Stimulated activated naive CD8-positive, alpha-beta T cell treated with anti-CD3 and anti-CD28 coated beads, Interleukin-15, Interleukin-2, amounts not matched to agents 100 ng/mL and 50 ng/mL, for 24 hours (primary cell): Measurements from ENCODE around the gene TRIM71.
"Not testable (repeated sequence)": the region's sequence is repeated elsewhere in the genome, so short reads cannot be mapped to it uniquely, and the experiment has no call there.

Experiments
- H3K27ac Mint-ChIP-seq: one replicate; pipeline ENCODE4 v1.8.0; 2021; ENCODE audit warnings: mild to moderate bottlenecking, mixed read lengths
- H3K27me3 Mint-ChIP-seq: one replicate; pipeline ENCODE4 v1.8.0; 2021; ENCODE audit warnings: mixed read lengths
- H3K36me3 Mint-ChIP-seq: one replicate; pipeline ENCODE4 v1.8.0; 2021; ENCODE audit warnings: low read depth, mixed read lengths
- H3K4me1 Mint-ChIP-seq: one replicate; pipeline ENCODE4 v1.8.0; 2021; ENCODE audit warnings: low read depth, mixed read lengths
- H3K4me3 Mint-ChIP-seq: one replicate; pipeline ENCODE4 v1.8.0; 2021; ENCODE audit warnings: mild to moderate bottlenecking, mixed read lengths
- H3K9me3 Mint-ChIP-seq: one replicate; pipeline ENCODE4 v1.8.0; 2021; ENCODE audit warnings: mixed read lengths

TRIM71 gene

DNA sequence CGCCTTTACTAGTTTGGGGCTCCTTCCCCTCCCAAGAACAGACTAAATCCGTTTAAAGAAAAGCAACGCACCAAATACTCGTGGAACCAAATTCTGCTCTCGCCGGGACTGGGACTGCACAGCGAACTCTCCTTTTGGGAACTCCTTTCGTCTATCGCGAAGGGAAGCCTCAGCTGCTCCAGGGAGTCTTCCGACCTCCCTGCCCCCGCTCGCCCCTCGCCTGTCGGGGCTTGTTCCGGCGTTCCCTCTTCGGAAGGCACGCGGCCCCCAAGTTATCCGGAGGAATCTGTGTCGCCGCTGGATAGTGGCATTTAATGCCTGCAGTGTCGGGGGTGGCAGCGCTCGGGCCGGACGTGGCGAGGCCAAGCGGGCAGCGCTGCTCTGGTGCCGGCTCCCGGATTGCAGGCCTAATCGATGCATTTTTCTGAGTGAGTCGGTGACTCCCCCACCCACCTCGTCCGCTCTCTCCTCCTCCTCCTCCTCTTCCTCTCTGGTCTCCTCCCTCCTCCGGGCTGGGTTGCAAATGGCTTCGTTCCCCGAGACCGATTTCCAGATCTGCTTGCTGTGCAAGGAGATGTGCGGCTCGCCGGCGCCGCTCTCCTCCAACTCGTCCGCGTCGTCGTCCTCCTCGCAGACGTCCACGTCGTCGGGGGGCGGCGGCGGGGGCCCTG, at the start of gene TRIM71:
Gene TRIM71, plus strand, starts transcription at position 440 of the 671 bp plus-strand sequence. Its CDS starts 84 bp downstream, at position 524.
- Mint-ChIP-seq H3K36me3 (no peaks in the 10 kb centered on the region), H3K27me3 (peaks cover 71% of the 10 kb centered on the region), H3K9me3 (no peaks in the 10 kb centered on the region), H3K4me3 (peak within 1 kb of the TSS; percentile 70), H3K4me1 (peaks cover 24% of the 10 kb centered on the region), H3K27ac (peak within 1 kb of the TSS; percentile 54)

DNA sequence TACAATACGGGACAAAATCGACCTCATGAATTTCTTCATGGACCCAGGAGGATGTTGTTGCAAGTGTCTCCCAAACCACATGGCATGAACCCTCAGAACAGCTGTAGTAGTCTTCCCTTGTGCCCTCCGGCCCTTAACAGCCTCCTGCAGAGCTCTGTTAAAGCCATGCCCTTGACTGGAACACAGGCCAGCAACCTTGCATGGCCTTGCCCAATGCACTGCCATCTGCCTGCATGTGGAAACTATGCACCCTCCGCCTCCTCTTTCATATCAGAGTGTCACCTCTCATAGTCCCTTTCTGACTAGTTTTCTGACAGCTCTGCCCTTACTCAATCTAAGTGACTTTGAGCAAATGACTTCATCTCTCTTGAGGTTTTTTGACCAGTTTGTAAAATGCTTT, 39.4 kb upstream of the TRIM71 start:
- Mint-ChIP-seq H3K27ac (no peak overlapping the region), H3K4me1 (peaks cover 8% of the 10 kb centered on the region), H3K27me3 (peaks cover 14% of the 10 kb centered on the region), H3K4me3 (no peak overlapping the region), H3K9me3 (no peaks in the 10 kb centered on the region), H3K36me3 (peaks cover 13% of the 10 kb centered on the region)

DNA sequence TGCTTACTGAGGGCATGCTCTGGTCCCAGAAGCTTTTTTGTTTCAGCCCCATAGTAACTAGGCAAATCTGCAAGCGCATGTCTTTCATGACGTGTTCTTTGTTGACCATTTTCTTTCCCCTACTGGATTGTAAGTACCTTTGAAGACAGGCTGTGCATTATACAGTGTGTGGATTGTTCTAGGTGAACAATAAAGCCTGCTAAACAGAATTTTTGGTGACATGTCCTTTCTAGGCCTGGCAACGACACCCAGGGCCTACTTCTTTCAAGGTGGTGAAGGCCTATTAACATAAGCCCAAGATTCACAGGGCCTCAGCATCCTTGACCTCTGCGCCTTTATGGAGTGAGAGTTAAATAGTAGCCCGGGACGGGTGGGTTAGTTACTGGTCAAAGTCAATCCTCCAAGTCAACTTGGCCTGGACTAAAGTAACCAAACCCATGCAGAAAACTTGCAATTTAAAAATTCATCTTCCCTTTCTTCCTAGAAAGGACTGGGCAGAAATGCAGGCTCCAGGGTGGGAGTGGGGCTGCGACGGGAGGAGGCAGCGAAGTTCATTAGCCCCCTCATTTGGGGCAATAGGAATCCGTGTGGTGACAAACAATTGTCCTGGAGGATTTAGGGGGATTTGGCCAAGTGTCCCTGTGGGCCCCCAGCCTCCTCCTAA, 37.6 kb upstream of the TRIM71 start:
- peaks cover 8% of the 10 kb centered on the region for H3K4me1 Mint-ChIP-seq
- no peaks in the 10 kb centered on the region for H3K9me3 Mint-ChIP-seq
- H3K27me3 Mint-ChIP-seq = peaks cover 14% of the 10 kb centered on the region
- no peak overlapping the region for H3K27ac Mint-ChIP-seq
- no peak overlapping the region for H3K4me3 Mint-ChIP-seq
- H3K36me3 Mint-ChIP-seq = peaks cover 7% of the 10 kb centered on the region

- H3K4me1 Mint-ChIP-seq = peaks cover 8% of the 10 kb centered on the region
- peaks cover 14% of the 10 kb centered on the region for H3K27me3 Mint-ChIP-seq
- H3K9me3 Mint-ChIP-seq = no peaks in the 10 kb centered on the region
- H3K27ac Mint-ChIP-seq = peak overlapping the region; percentile 40
- peaks cover 3% of the 10 kb centered on the region for H3K36me3 Mint-ChIP-seq
- H3K4me3 Mint-ChIP-seq = peak overlapping the region; percentile 92
These were observed 37.0 kb upstream of the TRIM71 start for GRCh38 chr3:32780735-32781210.

DNA sequence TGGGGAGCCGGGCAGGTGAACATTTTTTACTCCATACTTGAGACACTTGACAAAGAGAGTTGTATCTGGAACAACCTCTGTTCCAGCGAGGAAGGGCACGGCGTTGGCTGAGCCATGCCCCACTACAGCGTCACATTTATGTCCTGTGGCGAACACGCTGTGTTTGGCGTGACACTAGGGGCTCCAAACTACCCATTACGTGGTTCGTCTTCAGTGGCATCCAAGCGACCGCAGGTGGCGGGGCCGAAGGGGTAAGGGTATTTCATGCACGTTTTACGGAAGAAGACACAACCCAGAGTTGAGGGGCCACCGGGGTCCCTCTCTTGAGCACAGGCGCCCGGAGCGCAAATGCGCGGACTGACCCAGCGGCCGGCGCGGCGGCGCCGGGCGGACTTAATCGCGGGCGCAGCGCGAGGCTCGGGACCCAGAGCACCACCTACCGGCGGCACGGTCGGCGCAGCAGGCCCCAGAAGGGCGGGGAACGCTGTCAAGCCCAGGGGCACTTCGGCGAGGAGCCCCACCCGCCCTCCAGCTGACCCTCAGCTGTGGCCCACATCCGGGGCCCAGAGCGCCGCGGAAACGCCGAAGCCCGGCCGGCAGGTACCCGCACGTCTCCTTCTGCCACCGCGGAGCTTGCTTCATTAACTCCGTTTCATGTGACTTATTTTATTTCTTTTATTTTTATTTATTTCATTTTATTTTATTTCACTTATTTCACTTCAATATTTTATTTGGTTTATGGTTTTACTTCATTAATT, 36.4 kb upstream of the TRIM71 start:
- Mint-ChIP-seq H3K9me3 (no peaks in the 10 kb centered on the region), H3K36me3 (no peaks in the 10 kb centered on the region), H3K27ac (peak overlapping the region; percentile 40), H3K4me1 (peaks cover 8% of the 10 kb centered on the region), H3K27me3 (peaks cover 14% of the 10 kb centered on the region), H3K4me3 (peak overlapping the region; percentile 92)

DNA sequence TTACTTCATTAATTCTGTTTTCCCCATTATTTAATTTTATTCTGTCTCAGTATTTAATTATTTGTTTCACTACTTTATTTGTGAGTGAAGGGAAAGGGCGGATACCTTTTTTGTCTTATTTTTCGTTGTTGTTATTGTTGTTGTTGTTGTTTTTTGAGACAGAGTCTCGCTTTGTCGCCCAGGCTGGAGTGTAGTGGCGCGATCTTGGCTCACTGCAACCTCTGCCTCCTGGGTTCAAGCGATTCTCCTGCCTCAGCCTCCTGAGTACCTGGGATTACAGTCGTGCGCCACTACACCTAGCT, 35.9 kb upstream of the TRIM71 start:
- Mint-ChIP-seq H3K4me3 (peak overlapping the region; percentile 64), H3K27me3 (peaks cover 14% of the 10 kb centered on the region)
- not testable (repeated sequence) for H3K9me3 Mint-ChIP-seq, H3K36me3 Mint-ChIP-seq, H3K27ac Mint-ChIP-seq, H3K4me1 Mint-ChIP-seq

DNA sequence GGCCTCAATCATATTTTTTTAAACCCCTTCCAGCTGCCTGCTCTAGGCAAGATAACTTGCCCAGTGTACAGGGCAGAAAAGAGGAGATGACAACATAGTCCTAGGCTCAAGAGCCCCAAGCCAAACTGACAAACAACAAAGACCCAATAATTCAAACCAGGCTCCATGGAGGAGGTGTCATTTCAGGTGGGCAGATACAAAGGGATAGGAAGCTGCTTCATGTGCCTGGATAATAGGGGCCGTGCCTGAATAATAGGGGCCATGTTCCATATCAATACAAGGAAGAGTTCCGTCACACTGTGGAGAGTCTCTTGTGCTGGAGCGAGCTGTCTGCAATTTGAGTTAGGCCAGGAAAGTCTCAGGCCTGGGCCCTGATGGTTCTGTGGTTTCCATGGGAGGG, 35.4 kb upstream of the TRIM71 start:
- H3K36me3 Mint-ChIP-seq = no peaks in the 10 kb centered on the region
- H3K27me3 Mint-ChIP-seq = peaks cover 14% of the 10 kb centered on the region
- H3K27ac Mint-ChIP-seq = no peak overlapping the region
- no peaks in the 10 kb centered on the region for H3K9me3 Mint-ChIP-seq
- H3K4me1 Mint-ChIP-seq = peaks cover 8% of the 10 kb centered on the region
- H3K4me3 Mint-ChIP-seq = peak overlapping the region; percentile 64

DNA sequence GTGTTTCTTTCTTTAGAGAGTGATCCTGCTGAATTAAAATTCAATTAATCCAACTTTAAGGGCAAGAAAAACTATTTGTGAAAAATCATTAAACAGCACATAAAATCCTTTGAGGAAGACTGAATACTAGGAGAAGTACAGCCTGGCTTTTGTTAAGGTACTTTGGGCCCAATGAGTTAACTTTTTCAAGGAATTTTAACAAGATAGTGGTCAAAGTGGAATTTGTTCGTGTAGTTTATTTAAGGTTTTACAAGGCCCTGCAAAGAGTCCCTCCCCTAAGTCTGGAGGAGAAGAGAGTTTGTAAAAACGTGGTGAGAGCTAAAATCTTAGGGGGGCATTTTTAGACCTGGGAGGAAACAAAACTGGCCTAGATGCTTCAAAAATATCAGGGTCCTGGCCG, 26.0 kb upstream of the TRIM71 start:
- no peaks in the 10 kb centered on the region for H3K4me1 Mint-ChIP-seq
- H3K4me3 Mint-ChIP-seq = no peak overlapping the region
- H3K9me3 Mint-ChIP-seq = no peaks in the 10 kb centered on the region
- no peaks in the 10 kb centered on the region for H3K36me3 Mint-ChIP-seq
- H3K27ac Mint-ChIP-seq = no peak overlapping the region
- peaks cover 4% of the 10 kb centered on the region for H3K27me3 Mint-ChIP-seq

DNA sequence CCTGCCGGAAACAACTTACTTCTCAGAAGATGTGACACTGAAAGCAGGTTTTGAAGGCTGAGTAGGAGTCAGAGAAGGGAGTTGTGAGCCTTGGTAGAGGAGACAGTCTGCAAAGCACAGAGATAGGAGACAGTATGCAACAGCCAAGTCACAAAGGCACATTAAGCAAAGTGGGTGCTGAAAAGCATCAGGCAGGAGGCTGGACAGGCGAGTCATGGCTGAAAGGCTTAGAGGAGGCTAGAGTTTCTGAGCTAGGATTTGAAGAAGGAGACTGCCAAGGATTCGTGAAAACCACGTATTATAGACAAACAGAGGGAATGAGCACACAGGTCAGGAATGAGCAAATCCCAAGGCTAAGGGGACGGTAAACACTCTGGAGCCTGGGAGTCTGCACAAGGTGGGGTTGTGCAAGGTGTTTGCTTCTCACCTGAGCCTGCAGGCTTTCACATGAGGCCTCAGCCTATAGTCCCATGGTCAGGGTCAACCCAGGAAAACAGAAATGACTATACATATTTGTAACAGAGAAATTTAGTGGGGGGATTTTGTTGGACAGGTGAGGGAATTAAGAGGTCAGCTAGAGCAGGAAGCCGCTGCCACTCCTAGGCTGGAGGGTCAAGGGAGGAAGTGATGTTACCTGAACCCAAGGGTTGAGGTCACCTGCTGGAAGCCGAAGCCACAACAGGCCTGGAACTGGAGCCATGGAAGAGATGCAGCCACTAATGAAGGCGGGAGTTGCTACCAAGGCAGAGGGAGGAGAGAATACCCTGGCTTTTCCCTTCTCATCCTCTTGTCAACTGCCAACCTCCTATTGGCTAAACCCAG, 23.1 kb upstream of the TRIM71 start:
- Mint-ChIP-seq H3K4me1 (no peaks in the 10 kb centered on the region), H3K4me3 (no peak overlapping the region), H3K36me3 (no peaks in the 10 kb centered on the region), H3K9me3 (no peaks in the 10 kb centered on the region), H3K27me3 (peaks cover 4% of the 10 kb centered on the region), H3K27ac (no peak overlapping the region)

DNA sequence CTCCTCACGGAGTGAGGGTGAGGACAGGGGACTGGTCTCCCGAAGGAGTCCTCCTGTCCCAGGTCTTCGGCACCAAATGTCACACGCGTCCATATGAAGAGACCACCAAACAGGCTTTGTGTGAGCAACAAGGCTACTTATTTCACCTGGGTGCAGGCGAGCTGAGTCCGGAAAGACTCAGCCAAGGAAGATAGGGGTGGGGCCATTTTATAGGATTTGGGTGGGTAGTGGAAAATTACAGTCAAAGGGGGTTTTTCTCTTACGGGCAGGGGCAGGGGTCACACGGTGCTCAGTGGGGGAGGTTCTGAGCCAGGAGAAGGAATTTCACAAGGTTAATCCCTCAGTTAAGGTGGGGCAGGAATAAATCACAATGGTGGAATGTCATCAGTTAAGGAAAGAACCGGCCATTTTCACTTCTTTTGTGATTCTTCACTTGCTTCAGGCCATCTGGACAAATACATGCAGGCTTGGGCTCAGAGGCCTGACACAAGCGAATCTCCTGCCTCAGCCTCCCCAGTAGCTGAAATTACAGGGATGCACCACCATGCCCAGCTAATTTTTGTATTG, 21.3 kb upstream of the TRIM71 start:
- H3K4me3 Mint-ChIP-seq, H3K27me3 Mint-ChIP-seq, H3K9me3 Mint-ChIP-seq, H3K4me1 Mint-ChIP-seq, H3K27ac Mint-ChIP-seq, H3K36me3 Mint-ChIP-seq: not testable (repeated sequence)

DNA sequence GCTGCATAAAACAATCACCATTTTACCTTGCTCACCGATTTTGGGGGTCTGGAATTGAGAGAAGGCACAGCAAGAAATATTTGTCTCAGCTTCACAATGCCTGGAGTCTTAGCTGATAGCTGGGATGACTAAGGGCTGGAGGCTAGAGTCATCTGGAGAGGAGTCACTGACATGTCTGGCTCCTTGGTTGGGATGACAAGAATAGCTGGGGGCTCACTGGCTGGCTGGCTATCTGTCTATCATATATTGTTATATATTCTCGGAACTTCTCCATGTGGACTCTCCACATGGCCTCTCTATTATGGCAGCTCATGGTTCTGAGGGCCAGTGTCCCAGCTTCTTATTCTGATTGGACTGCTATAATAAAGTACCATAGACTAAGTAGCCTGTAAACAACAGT, 20.0 kb upstream of the TRIM71 start:
- H3K4me3 Mint-ChIP-seq = no peak overlapping the region
- no peaks in the 10 kb centered on the region for H3K4me1 Mint-ChIP-seq
- H3K9me3 Mint-ChIP-seq = no peaks in the 10 kb centered on the region
- peaks cover 4% of the 10 kb centered on the region for H3K27me3 Mint-ChIP-seq
- no peak overlapping the region for H3K27ac Mint-ChIP-seq
- no peaks in the 10 kb centered on the region for H3K36me3 Mint-ChIP-seq

- H3K27me3 Mint-ChIP-seq, H3K4me1 Mint-ChIP-seq, H3K9me3 Mint-ChIP-seq, H3K4me3 Mint-ChIP-seq, H3K36me3 Mint-ChIP-seq, H3K27ac Mint-ChIP-seq: not testable (repeated sequence)
These were observed 16.4 kb upstream of the TRIM71 start for GRCh38 chr3:32801440-32801839.

- no peak overlapping the region for H3K27ac Mint-ChIP-seq
These were observed 4.6 kb upstream of the TRIM71 start for GRCh38 chr3:32813180-32813579.

GRCh38 chr3:32814361-32814760, 3.4 kb upstream of the TRIM71 start:
- Mint-ChIP-seq H3K27ac (no peak overlapping the region), H3K4me1 (peaks cover 24% of the 10 kb centered on the region), H3K36me3 (no peaks in the 10 kb centered on the region), H3K4me3 (no peak overlapping the region), H3K9me3 (no peaks in the 10 kb centered on the region), H3K27me3 (peaks cover 56% of the 10 kb centered on the region)

More at GRCh38 chr3:32813180-32813579, 4.6 kb upstream of the TRIM71 start:
- peaks cover 47% of the 10 kb centered on the region for H3K27me3 Mint-ChIP-seq
- no peaks in the 10 kb centered on the region for H3K36me3 Mint-ChIP-seq
- H3K4me1 Mint-ChIP-seq = peaks cover 17% of the 10 kb centered on the region
- H3K9me3 Mint-ChIP-seq = no peaks in the 10 kb centered on the region
- no peak overlapping the region for H3K4me3 Mint-ChIP-seq
